Right lobe of liver (tissue), 4 donors: ENCODE measurements around the gene PPFIA4.

Source experiments
- POLR2A ChIP-seq: fragments of 450-650 bp; IDR thresholded peaks from one replicate; pipeline ENCODE4 v1.6.1; 2017; ENCODE audit warnings: antibody characterized with exemption, mild to moderate bottlenecking
- TF ChIP-seq, protein P1 (sequence below), 4 donors: fragments of 200-600 bp in 3 of 4; fragments of 450-650 bp in 1 of 4; IDR thresholded peaks; one replicate each; pipeline versions ENCODE4 v1.5.1 to v1.8.0; 2016 to 2022; ENCODE audit warnings: antibody characterized with exemption in 4 of 4, mild to moderate bottlenecking in 2 of 4
- donor health status: DM: no; HTN: no; CAD: no.
- donor health status: DM: no; HTN: no; CAD: no.
- donor health status: DM: no; HTN: yes; CAD: no.

- TF ChIP-seq, protein P1, sequence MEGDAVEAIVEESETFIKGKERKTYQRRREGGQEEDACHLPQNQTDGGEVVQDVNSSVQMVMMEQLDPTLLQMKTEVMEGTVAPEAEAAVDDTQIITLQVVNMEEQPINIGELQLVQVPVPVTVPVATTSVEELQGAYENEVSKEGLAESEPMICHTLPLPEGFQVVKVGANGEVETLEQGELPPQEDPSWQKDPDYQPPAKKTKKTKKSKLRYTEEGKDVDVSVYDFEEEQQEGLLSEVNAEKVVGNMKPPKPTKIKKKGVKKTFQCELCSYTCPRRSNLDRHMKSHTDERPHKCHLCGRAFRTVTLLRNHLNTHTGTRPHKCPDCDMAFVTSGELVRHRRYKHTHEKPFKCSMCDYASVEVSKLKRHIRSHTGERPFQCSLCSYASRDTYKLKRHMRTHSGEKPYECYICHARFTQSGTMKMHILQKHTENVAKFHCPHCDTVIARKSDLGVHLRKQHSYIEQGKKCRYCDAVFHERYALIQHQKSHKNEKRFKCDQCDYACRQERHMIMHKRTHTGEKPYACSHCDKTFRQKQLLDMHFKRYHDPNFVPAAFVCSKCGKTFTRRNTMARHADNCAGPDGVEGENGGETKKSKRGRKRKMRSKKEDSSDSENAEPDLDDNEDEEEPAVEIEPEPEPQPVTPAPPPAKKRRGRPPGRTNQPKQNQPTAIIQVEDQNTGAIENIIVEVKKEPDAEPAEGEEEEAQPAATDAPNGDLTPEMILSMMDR (IDR thresholded peaks at IDR 0.05): no peak
- TF ChIP-seq POLR2A: no peak
These were observed 24.5 kb downstream of the PPFIA4 start for GRCh38 chr1:203050826-203051225.
